Stimulated activated CD8-positive, alpha-beta memory T cell treated with anti-CD3 and anti-CD28 coated beads, Interleukin-7, amount 100 ng/mL, for 4 hours (primary cell): ENCODE results near the gene NDRG3.
"Not testable (repeated sequence)": the region's sequence is repeated elsewhere in the genome, so short reads cannot be mapped to it uniquely, and the experiment has no call there.

Experiments
- DNase-seq, 2 donors: peaks; one replicate each; pipeline ENCODE4 v3.0.0-alpha.2; 2020; ENCODE audit warnings: low read depth in 2 of 2

NDRG3 gene

GRCh38 chr20:36760647-36761046 lies 14.8 kb upstream of the NDRG3 start:
- no peak for DNase-seq

- no peak for DNase-seq
Measured at GRCh38 chr20:36758276-36758675, 12.4 kb upstream of the NDRG3 start.

GRCh38 chr20:36756496-36756895 lies 10.6 kb upstream of the NDRG3 start:
- no peak for DNase-seq

- peak in 1 of 2 donors; percentile 21 for DNase-seq
Measured at GRCh38 chr20:36754656-36755222, 8.8 kb upstream of the NDRG3 start.

GRCh38 chr20:36752582-36752981 lies 6.7 kb upstream of the NDRG3 start:
- no peak for DNase-seq

GRCh38 chr20:36745234-36745926 lies 510 bp downstream of the NDRG3 start:
- no peak for DNase-seq

- DNase-seq, result no peak
Measured at GRCh38 chr20:36744764-36745191, 1.1 kb downstream of the NDRG3 start.

GRCh38 chr20:36744243-36744642 lies 1.6 kb downstream of the NDRG3 start:
- DNase-seq, result no peak

GRCh38 chr20:36742558-36742957 lies 3.3 kb downstream of the NDRG3 start:
- DNase-seq, result no peak

- DNase-seq, result no peak
Measured at GRCh38 chr20:36741072-36741471, 4.8 kb downstream of the NDRG3 start.

GRCh38 chr20:36737183-36737499 lies 8.7 kb downstream of the NDRG3 start:
- DNase-seq, result no peak

- DNase-seq, result no peak
Measured at GRCh38 chr20:36736451-36737182, 9.3 kb downstream of the NDRG3 start.

GRCh38 chr20:36732456-36732855 lies 13.4 kb downstream of the NDRG3 start:
- no peak for DNase-seq

- no peak for DNase-seq
Measured at GRCh38 chr20:36728986-36729385, 16.9 kb downstream of the NDRG3 start.

- no peak for DNase-seq
Measured at GRCh38 chr20:36726168-36726567, 19.7 kb downstream of the NDRG3 start.

- DNase-seq, result no peak
Measured at GRCh38 chr20:36720510-36720909, 25.4 kb downstream of the NDRG3 start.

GRCh38 chr20:36717657-36718056 lies 28.2 kb downstream of the NDRG3 start:
- no peak for DNase-seq

- DNase-seq, result no peak
Measured at GRCh38 chr20:36717021-36717420, 28.9 kb downstream of the NDRG3 start.

- DNase-seq, result no peak
Measured at GRCh38 chr20:36712775-36713174, 33.1 kb downstream of the NDRG3 start.

GRCh38 chr20:36709126-36709525 lies 36.8 kb downstream of the NDRG3 start:
- no peak for DNase-seq

- no peak for DNase-seq
Measured at GRCh38 chr20:36703530-36703929, 42.4 kb downstream of the NDRG3 start.

- DNase-seq, result no peak
Measured at GRCh38 chr20:36700438-36700837, 45.5 kb downstream of the NDRG3 start.

- not testable (repeated sequence) for DNase-seq
Measured at GRCh38 chr20:36695467-36695866, 50.4 kb downstream of the NDRG3 start.
